HEK293 (cell line): ENCODE data around the gene TMEM236.

Experiments used
- CTCF ChIA-PET: fragments of 350-600 bp; formaldehyde crosslinking; extraction: SDS; loops from one replicate; lab custom pipeline; 2021; ENCODE audit warnings: antibody characterized with exemption; lab: Yijun Ruan, JAX
- POLR2A ChIA-PET: fragments of 300-600 bp; formaldehyde crosslinking; extraction: SDS; loops from one replicate; lab custom pipeline; 2020; ENCODE audit warnings: antibody characterized with exemption, inconsistent platforms; lab: Yijun Ruan, JAX
- H3K27ac ChIP-seq: fragments of 200-500 bp; sonication (Bioruptor generic); 2 replicates; pipeline ENCODE4 v1.5.1; 2014; ENCODE audit warnings: low read depth, low read length, control low read depth, inconsistent platforms; ENCODE audit errors: extremely low read depth
- H3K36me3 ChIP-seq, 2 experiments: fragments of 200-500 bp in 1 of 2; sonication (Bioruptor generic) in 1 of 2; 1 replicate in 1 of 2; 2 replicates in 1 of 2; pipeline ENCODE4 v1.5.1; 2014 to 2017; ENCODE audit warnings: inconsistent platforms in 2 of 2, low read length in 2 of 2; ENCODE audit not compliant: control insufficient read depth in 2 of 2, insufficient read depth in 1 of 2
- H3K4me1 ChIP-seq: fragments of 200-500 bp; sonication (Bioruptor generic); 2 replicates; pipeline ENCODE4 v1.5.1; 2014; ENCODE audit warnings: mild to moderate bottlenecking, low read length, inconsistent platforms; ENCODE audit not compliant: control insufficient read depth, insufficient read depth
- H3K4me3 ChIP-seq: 2 replicates; pipeline ENCODE4 v1.5.1; 2011; ENCODE audit warnings: low read depth, mild to moderate bottlenecking, control low read depth, low read length, moderate library complexity
- H3K9me3 ChIP-seq: fragments of 200-500 bp; sonication (Bioruptor generic); 2 replicates; pipeline ENCODE4 v1.5.1; 2014; ENCODE audit warnings: low read depth, low read length, inconsistent platforms; ENCODE audit not compliant: control insufficient read depth, insufficient read depth
- KLF1 ChIP-seq: fragments of 450-650 bp; formaldehyde crosslinking; IDR thresholded peaks from 2 replicates; pipeline ENCODE4 v1.5.1; 2016; ENCODE audit warnings: missing biosample characterization, missing genetic modification characterization
- KLF8 ChIP-seq: fragments of 450-650 bp; formaldehyde crosslinking; IDR thresholded peaks from 2 replicates; pipeline ENCODE4 v1.5.1; 2016; ENCODE audit warnings: missing biosample characterization, missing genetic modification characterization
- ZBTB17 ChIP-seq: fragments of 450-650 bp; formaldehyde crosslinking; IDR thresholded peaks from 2 replicates; pipeline ENCODE4 v1.5.1; 2016; ENCODE audit warnings: missing biosample characterization, missing genetic modification characterization
- ZNF112 ChIP-seq: fragments of 450-650 bp; formaldehyde crosslinking; IDR thresholded peaks from 2 replicates; pipeline ENCODE4 v1.5.0; 2017; ENCODE audit warnings: missing biosample characterization, missing genetic modification characterization
- ZNF114 ChIP-seq: fragments of 450-650 bp; formaldehyde crosslinking; IDR thresholded peaks from 2 replicates; pipeline ENCODE4 v1.5.0; 2017; ENCODE audit warnings: missing biosample characterization, missing genetic modification characterization
- ZNF133 ChIP-seq: fragments of 450-650 bp; formaldehyde crosslinking; IDR thresholded peaks from 2 replicates; pipeline ENCODE4 v1.5.1; 2016; ENCODE audit warnings: missing biosample characterization, missing genetic modification characterization
- ZNF146 ChIP-seq: fragments of 450-650 bp; formaldehyde crosslinking; IDR thresholded peaks from 2 replicates; pipeline ENCODE4 v1.5.1; 2016; ENCODE audit warnings: missing biosample characterization, missing genetic modification characterization
- ZNF157 ChIP-seq: fragments of 450-650 bp; formaldehyde crosslinking; IDR thresholded peaks from 2 replicates; pipeline ENCODE4 v1.5.1; 2016; ENCODE audit warnings: missing biosample characterization, missing genetic modification characterization
- ZNF16 ChIP-seq: fragments of 450-650 bp; formaldehyde crosslinking; IDR thresholded peaks from 2 replicates; pipeline ENCODE4 v1.5.1; 2016; ENCODE audit warnings: low read depth, missing biosample characterization, missing genetic modification characterization
- ZNF169 ChIP-seq: fragments of 450-650 bp; formaldehyde crosslinking; IDR thresholded peaks from 2 replicates; pipeline ENCODE4 v1.5.1; 2016; ENCODE audit warnings: missing biosample characterization, missing genetic modification characterization
- ZNF214 ChIP-seq: fragments of 450-650 bp; formaldehyde crosslinking; IDR thresholded peaks from 2 replicates; pipeline ENCODE4 v1.5.1; 2017; ENCODE audit warnings: missing biosample characterization, mild to moderate bottlenecking, missing genetic modification characterization, borderline replicate concordance
- ZNF350 ChIP-seq: fragments of 450-650 bp; formaldehyde crosslinking; IDR thresholded peaks from 2 replicates; pipeline ENCODE4 v1.5.0; 2017; ENCODE audit warnings: missing biosample characterization, mild to moderate bottlenecking, missing genetic modification characterization
- ZNF404 ChIP-seq: fragments of 450-650 bp; formaldehyde crosslinking; IDR thresholded peaks from 2 replicates; pipeline ENCODE4 v1.5.1; 2017; ENCODE audit warnings: missing biosample characterization, missing genetic modification characterization
- ZNF501 ChIP-seq: fragments of 450-650 bp; formaldehyde crosslinking; IDR thresholded peaks from 2 replicates; pipeline ENCODE4 v1.5.1; 2016; ENCODE audit warnings: missing biosample characterization, missing genetic modification characterization
- ZNF510 ChIP-seq: fragments of 450-650 bp; formaldehyde crosslinking; IDR thresholded peaks from 2 replicates; pipeline ENCODE4 v1.5.1; 2018; ENCODE audit warnings: mild to moderate bottlenecking, missing genetic modification characterization, missing biosample characterization; ENCODE audit not compliant: insufficient replicate concordance
- ZNF555 ChIP-seq: fragments of 450-650 bp; formaldehyde crosslinking; conservative IDR thresholded peaks from 2 replicates; pipeline ENCODE4 v1.5.1; 2017; ENCODE audit warnings: missing biosample characterization, mild to moderate bottlenecking, missing genetic modification characterization, inconsistent platforms
- ZNF561 ChIP-seq: fragments of 450-650 bp; IDR thresholded peaks from 2 replicates; pipeline ENCODE4 v1.5.1; 2018; ENCODE audit warnings: missing biosample characterization, missing genetic modification characterization, borderline replicate concordance
- ZNF76 ChIP-seq: fragments of 450-650 bp; formaldehyde crosslinking; IDR thresholded peaks from 2 replicates; pipeline ENCODE4; 2016; ENCODE audit warnings: low read depth, missing biosample characterization, missing genetic modification characterization, borderline replicate concordance
- ZSCAN30 ChIP-seq: fragments of 450-650 bp; IDR thresholded peaks from 2 replicates; pipeline ENCODE4 v1.5.1; 2018; ENCODE audit warnings: missing biosample characterization, mild to moderate bottlenecking, missing genetic modification characterization, moderate library complexity
- TF ChIP-seq, protein P1 (sequence below): fragments of 450-650 bp; formaldehyde crosslinking; IDR thresholded peaks from 2 replicates; pipeline ENCODE4 v1.5.1; 2016; ENCODE audit warnings: missing biosample characterization, missing genetic modification characterization
- TF ChIP-seq, protein P2 (sequence below): fragments of 450-650 bp; formaldehyde crosslinking; IDR thresholded peaks from 2 replicates; pipeline ENCODE4 v1.5.1; 2016; ENCODE audit warnings: missing biosample characterization, missing genetic modification characterization

The TMEM236 gene

DNA sequence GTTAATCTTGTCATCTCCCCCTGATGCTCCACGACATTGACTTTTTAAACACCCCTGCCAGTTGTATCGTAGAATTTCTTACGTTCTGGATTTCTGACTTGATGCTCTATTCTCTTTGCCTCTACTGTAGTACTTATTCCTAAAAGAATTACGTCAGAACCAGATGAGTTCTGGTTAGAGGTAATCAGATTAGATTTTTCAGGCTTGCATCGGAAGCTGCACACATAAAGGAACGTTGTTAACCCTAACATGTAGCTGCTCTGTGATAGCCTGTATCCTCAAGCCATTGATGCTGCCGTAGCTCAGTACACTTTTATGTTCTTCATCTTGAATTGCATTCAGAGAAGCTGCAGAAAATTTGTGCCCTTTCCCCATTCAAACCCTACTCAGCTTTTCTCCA is 26.3 kb upstream of the TMEM236 start:
- POLR2A ChIA-PET = no interaction called here
- Histone ChIP-seq H3K9me3 (no peaks in the 10 kb centered on the region), H3K36me3 (no peaks in the 10 kb centered on the region), H3K4me1 (no peaks in the 10 kb centered on the region), H3K4me3 (no peak overlapping the region), H3K27ac (no peak overlapping the region)
- TF ChIP-seq ZNF510 (no peak), ZNF157 (tag by site-specific recombination) (peak; percentile 93)
- CTCF ChIA-PET = interaction anchor here (0.6 to 0.8 kb wide), 3 partner anchors 12 to 67 kb away, joined by 3 to 4 read pairs (median 3); no protein-coding TSS in a partner anchor

DNA sequence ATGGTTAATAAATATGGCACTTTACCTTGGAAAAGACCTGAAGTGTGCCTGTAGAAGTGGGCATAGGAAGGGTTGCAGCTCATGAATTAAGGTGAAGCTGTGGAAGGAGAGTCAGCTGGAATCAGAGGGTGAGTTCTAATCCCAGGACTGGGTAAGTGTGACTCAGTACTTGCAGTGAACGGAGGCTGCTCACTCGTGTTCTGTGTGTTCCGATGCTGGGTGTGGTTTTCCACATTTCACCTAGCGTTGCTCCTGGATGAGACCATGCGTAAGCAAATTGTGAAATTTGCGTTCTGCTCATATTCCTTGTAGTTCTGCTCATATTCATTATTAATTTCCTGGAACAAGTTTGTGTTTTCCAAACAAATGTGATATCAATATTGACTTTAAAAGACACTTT is 22.4 kb upstream of the TMEM236 start:
- Histone ChIP-seq H3K27ac (no peak overlapping the region), H3K4me3 (no peak overlapping the region), H3K9me3 (no peaks in the 10 kb centered on the region), H3K4me1 (no peaks in the 10 kb centered on the region), H3K36me3 (no peaks in the 10 kb centered on the region)
- ChIA-PET CTCF (interaction anchor here (0.7 kb wide), 1 partner anchor 530 kb away, joined by 3 read pairs; no protein-coding TSS in a partner anchor), POLR2A (no interaction called here)
- TF ChIP-seq ZNF76 (tag by site-specific recombination) (no peak), ZNF214 (tag by site-specific recombination) (no peak), ZNF350 (no peak), ZNF112 (tag by site-specific recombination) (no peak), ZNF555 (tag by site-specific recombination) (no peak), KLF1 (tag by site-specific recombination) (no peak), ZNF16 (tag by site-specific recombination) (no peak), ZNF501 (tag by site-specific recombination) (no peak), ZNF561 (tag by site-specific recombination) (no peak), ZNF404 (no peak), ZSCAN30 (tag by site-specific recombination) (no peak), ZNF133 (tag by site-specific recombination) (no peak), ZNF114 (tag by site-specific recombination) (no peak), ZBTB17 (tag by site-specific recombination) (no peak), ZNF146 (tag by site-specific recombination) (no peak), ZNF169 (tag by site-specific recombination) (no peak), KLF8 (tag by site-specific recombination) (no peak)
- TF ChIP-seq, protein P1, sequence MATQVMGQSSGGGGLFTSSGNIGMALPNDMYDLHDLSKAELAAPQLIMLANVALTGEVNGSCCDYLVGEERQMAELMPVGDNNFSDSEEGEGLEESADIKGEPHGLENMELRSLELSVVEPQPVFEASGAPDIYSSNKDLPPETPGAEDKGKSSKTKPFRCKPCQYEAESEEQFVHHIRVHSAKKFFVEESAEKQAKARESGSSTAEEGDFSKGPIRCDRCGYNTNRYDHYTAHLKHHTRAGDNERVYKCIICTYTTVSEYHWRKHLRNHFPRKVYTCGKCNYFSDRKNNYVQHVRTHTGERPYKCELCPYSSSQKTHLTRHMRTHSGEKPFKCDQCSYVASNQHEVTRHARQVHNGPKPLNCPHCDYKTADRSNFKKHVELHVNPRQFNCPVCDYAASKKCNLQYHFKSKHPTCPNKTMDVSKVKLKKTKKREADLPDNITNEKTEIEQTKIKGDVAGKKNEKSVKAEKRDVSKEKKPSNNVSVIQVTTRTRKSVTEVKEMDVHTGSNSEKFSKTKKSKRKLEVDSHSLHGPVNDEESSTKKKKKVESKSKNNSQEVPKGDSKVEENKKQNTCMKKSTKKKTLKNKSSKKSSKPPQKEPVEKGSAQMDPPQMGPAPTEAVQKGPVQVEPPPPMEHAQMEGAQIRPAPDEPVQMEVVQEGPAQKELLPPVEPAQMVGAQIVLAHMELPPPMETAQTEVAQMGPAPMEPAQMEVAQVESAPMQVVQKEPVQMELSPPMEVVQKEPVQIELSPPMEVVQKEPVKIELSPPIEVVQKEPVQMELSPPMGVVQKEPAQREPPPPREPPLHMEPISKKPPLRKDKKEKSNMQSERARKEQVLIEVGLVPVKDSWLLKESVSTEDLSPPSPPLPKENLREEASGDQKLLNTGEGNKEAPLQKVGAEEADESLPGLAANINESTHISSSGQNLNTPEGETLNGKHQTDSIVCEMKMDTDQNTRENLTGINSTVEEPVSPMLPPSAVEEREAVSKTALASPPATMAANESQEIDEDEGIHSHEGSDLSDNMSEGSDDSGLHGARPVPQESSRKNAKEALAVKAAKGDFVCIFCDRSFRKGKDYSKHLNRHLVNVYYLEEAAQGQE (tag by site-specific recombination) = no peak
- TF ChIP-seq, protein P2, sequence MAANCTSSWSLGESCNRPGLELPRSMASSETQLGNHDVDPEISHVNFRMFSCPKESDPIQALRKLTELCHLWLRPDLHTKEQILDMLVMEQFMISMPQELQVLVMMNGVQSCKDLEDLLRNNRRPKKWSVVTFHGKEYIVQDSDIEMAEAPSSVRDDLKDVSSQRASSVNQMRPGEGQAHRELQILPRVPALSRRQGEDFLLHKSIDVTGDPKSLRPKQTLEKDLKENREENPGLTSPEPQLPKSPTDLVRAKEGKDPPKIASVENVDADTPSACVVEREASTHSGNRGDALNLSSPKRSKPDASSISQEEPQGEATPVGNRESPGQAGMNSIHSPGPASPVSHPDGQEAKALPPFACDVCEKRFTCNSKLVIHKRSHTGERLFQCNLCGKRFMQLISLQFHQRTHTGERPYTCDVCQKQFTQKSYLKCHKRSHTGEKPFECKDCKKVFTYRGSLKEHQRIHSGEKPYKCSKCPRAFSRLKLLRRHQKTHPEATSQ = no peak
